Measurements from ENCODE around the gene METAP1.

- TF ChIP-seq CTCF (IDR thresholded peaks at IDR 0.05) (no peak), POLR2A (IDR thresholded peaks at IDR 0.05) (no peak), EP300 (IDR thresholded peaks at IDR 0.05) (no peak)
Observed at GRCh38 chr4:99078336-99078735, 82.8 kb downstream of the METAP1 start.
